KMS-11 (cell line): ENCODE measurements around the gene BUD13.

Source experiments
- H2AFZ ChIP-seq: fragments of 200-600 bp; sonication (generic); 2 replicates; pipeline ENCODE4 v1.6.1; 2016; ENCODE audit warnings: antibody characterized with exemption, mixed run types, low read depth
- H3K27ac ChIP-seq: fragments of 200-600 bp; sonication (generic); 2 replicates; pipeline ENCODE4 v1.6.1; 2016; ENCODE audit warnings: mild to moderate bottlenecking, mixed run types
- H3K27me3 ChIP-seq: fragments of 200-600 bp; sonication (generic); 2 replicates; pipeline ENCODE4 v1.6.1; 2017; ENCODE audit warnings: mild to moderate bottlenecking, low read depth, mixed run types, moderate library complexity; ENCODE audit not compliant: insufficient read depth
- H3K36me3 ChIP-seq: fragments of 200-600 bp; sonication (generic); 2 replicates; pipeline ENCODE4 v1.6.1; 2017; ENCODE audit warnings: mild to moderate bottlenecking, mixed run types; ENCODE audit not compliant: insufficient read depth
- H3K4me1 ChIP-seq: fragments of 200-600 bp; sonication (generic); 2 replicates; pipeline ENCODE4 v1.6.1; 2016; ENCODE audit warnings: mild to moderate bottlenecking, low read depth, mixed run types; ENCODE audit not compliant: poor library complexity, severe bottlenecking
- H3K4me2 ChIP-seq: fragments of 200-600 bp; sonication (generic); 2 replicates; pipeline ENCODE4 v1.7.0; 2016; ENCODE audit warnings: mild to moderate bottlenecking, mixed run types
- H3K4me3 ChIP-seq: fragments of 200-600 bp; sonication (generic); IDR thresholded peaks from 2 replicates; pipeline ENCODE4 v1.6.1; 2017; ENCODE audit warnings: low read depth, low read length, mixed read lengths; ENCODE audit not compliant: insufficient read depth
- H3K79me2 ChIP-seq: fragments of 200-600 bp; sonication (generic); 2 replicates; pipeline ENCODE4 v1.6.1; 2016; ENCODE audit warnings: low read depth, mixed run types; ENCODE audit not compliant: insufficient read depth
- H3K9ac ChIP-seq: fragments of 200-600 bp; sonication (generic); 2 replicates; pipeline ENCODE4 v1.6.1; 2016; ENCODE audit warnings: mild to moderate bottlenecking, mixed run types
- H4K20me1 ChIP-seq: fragments of 200-600 bp; sonication (generic); 2 replicates; pipeline ENCODE4 v1.6.1; 2016; ENCODE audit warnings: mild to moderate bottlenecking, mixed run types; ENCODE audit not compliant: insufficient read depth
- TF ChIP-seq, protein P1 (sequence below): fragments of 200-600 bp; sonication (generic); conservative IDR thresholded peaks from 2 replicates; pipeline ENCODE4 v1.6.1; 2017; ENCODE audit warnings: low read depth, mild to moderate bottlenecking, antibody characterized with exemption, low read length, moderate library complexity, mixed read lengths

Gene BUD13

DNA sequence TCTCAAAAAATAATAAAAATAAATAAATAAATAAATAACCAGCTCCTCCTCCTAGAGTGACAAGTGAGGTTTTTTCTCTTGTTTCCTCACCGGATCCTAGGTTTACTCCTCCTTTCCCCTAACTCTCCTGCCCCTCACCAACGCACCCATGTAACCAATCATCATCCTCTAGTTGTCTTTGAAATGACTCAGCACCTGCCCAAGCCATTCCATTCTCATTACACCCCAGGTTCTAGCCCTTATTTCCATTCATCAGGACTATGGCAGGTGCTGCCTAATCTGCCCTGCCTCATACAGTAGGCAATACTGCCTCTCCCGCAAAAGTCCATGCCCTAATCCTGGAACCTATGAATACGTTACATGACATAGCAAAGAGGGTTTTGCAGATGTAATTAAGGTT is 60.4 kb downstream of the BUD13 start:
- H3K4me1 ChIP-seq, result no peaks in the 10 kb centered on the region
- no peak overlapping the region for H2AFZ ChIP-seq
- no peaks in the 10 kb centered on the region for H3K27me3 ChIP-seq
- TF ChIP-seq, protein P1, sequence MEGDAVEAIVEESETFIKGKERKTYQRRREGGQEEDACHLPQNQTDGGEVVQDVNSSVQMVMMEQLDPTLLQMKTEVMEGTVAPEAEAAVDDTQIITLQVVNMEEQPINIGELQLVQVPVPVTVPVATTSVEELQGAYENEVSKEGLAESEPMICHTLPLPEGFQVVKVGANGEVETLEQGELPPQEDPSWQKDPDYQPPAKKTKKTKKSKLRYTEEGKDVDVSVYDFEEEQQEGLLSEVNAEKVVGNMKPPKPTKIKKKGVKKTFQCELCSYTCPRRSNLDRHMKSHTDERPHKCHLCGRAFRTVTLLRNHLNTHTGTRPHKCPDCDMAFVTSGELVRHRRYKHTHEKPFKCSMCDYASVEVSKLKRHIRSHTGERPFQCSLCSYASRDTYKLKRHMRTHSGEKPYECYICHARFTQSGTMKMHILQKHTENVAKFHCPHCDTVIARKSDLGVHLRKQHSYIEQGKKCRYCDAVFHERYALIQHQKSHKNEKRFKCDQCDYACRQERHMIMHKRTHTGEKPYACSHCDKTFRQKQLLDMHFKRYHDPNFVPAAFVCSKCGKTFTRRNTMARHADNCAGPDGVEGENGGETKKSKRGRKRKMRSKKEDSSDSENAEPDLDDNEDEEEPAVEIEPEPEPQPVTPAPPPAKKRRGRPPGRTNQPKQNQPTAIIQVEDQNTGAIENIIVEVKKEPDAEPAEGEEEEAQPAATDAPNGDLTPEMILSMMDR, result no peak
- no peaks in the 10 kb centered on the region for H3K36me3 ChIP-seq
- no peaks in the 10 kb centered on the region for H4K20me1 ChIP-seq
- H3K27ac ChIP-seq, result no peak overlapping the region
- no peaks in the 10 kb centered on the region for H3K79me2 ChIP-seq
- H3K4me3 ChIP-seq, result no peak overlapping the region
- H3K4me2 ChIP-seq, result no peak overlapping the region
- no peak overlapping the region for H3K9ac ChIP-seq

DNA sequence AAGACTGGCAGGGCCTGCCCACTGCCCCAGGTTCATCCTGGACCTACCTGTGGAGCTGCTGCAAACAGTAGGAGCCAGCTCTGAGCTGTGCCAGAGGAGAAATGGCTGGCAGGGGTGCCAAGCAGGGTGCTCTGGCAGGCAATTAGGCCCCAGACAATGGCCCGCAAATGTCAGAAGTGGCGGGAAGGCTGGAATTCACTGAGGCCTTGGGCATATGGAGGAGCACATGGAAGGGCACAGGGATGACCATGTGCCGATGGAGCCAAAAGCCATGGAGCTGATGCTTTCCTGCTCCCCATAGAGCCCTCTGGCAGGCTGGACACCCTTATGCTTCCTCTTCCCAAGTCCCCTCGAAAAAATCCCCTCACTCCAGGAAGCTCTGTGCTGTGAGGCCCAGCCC is 62.0 kb downstream of the BUD13 start:
- TF ChIP-seq, protein P1, result no peak
- Histone ChIP-seq H3K79me2 (no peaks in the 10 kb centered on the region), H3K36me3 (no peaks in the 10 kb centered on the region), H4K20me1 (no peaks in the 10 kb centered on the region), H3K27ac (no peak overlapping the region), H3K9ac (no peak overlapping the region), H2AFZ (no peak overlapping the region), H3K27me3 (no peaks in the 10 kb centered on the region), H3K4me2 (no peak overlapping the region), H3K4me1 (no peaks in the 10 kb centered on the region), H3K4me3 (no peak overlapping the region)

DNA sequence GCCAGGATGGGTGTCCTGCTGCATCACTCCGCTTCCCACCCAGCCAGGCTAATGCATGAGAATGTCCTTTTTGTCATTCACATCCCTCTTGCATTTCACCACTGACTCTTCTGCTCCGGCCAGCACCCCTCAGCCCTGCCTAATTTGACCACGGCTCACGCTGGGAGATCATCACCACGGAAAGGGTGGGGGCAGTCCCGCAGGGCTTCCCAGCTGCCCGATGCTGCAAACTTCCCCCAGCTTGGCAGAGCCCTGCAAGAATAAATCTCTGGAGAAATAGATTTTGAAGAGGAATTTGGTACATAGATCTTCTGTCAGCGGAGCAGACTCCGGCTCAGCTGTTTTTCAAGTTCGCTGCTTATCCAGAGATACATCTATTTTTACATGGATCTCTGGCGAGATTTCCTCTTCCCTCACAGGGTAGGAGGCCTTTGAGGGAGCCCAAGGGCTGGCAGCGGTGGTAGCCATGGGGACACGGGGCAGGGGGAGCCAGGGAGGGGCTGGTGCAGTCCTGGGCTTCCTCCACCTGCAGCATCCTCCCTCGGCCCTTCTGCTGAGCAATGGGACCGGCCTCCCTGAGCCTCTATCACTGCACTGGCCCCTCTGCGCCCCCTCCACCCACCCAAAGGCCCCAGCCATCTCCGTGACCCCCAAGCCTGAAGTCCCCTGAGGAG is 62.6 kb downstream of the BUD13 start:
- H3K4me3 ChIP-seq, result no peak overlapping the region
- H3K79me2 ChIP-seq, result no peaks in the 10 kb centered on the region
- no peaks in the 10 kb centered on the region for H3K27me3 ChIP-seq
- H4K20me1 ChIP-seq, result no peaks in the 10 kb centered on the region
- no peak overlapping the region for H3K4me2 ChIP-seq
- TF ChIP-seq, protein P1, result no peak
- H2AFZ ChIP-seq, result no peak overlapping the region
- H3K4me1 ChIP-seq, result no peaks in the 10 kb centered on the region
- no peaks in the 10 kb centered on the region for H3K36me3 ChIP-seq
- H3K9ac ChIP-seq, result no peak overlapping the region
- no peak overlapping the region for H3K27ac ChIP-seq

DNA sequence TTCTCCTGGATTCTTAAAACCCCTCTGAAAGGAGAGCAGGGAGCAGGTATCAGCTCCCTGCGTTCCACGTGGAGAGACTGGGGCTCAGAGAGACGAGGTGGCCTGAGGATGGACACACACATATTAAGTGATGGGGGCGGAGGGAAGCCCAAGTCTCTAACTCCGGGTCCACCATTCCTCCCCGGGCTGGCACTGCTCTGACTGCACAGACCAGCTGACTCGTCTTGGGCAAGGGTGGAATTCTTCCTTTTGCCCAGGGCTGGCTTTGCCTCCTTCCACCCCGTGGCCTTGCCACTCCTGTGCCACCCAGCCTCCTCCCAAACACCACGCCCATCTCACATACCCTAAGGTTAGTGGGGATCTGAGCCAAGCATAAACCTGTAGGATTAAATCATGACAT is 65.0 kb downstream of the BUD13 start:
- Histone ChIP-seq H3K27me3 (no peaks in the 10 kb centered on the region), H3K4me3 (no peak overlapping the region), H3K27ac (no peak overlapping the region), H2AFZ (no peak overlapping the region), H3K79me2 (no peaks in the 10 kb centered on the region), H3K36me3 (no peaks in the 10 kb centered on the region), H4K20me1 (no peaks in the 10 kb centered on the region), H3K4me2 (no peak overlapping the region), H3K9ac (no peak overlapping the region), H3K4me1 (no peaks in the 10 kb centered on the region)
- TF ChIP-seq, protein P1, result no peak
